ENCODE measurements around the gene KDF1. TPM values are rescaled to one million over a fixed set of nuclear protein-coding genes. Genes with fewer than 3 reads are reported as not detected.
A peak's percentile ranks its signal among the peaks of the same experiment; 100 is the strongest.

Gene KDF1
- total and polyA plus RNA-seq, 2 of the 13 experiments (the other 11 are each of a cell fraction or from before 2014, with no cell fraction given): 1.9 to 4.9 TPM

GRCh38 chr1:26915204-26915842 lies 44.9 kb downstream of the KDF1 start (continued):
- TF ChIP-seq JARID2 (CRISPR knock-in tag; IDR thresholded peaks at IDR 0.05; ENCODE audit: insufficient replicate concordance): no peak
- TF ChIP-seq ZNF354B (CRISPR knock-in tag; IDR thresholded peaks at IDR 0.05): no peak
- 0 out of 2 replicates have a peak, but pooled peaks have one; percentile 21 for TF ChIP-seq ZFP91 (CRISPR knock-in tag; IDR thresholded peaks at IDR 0.05; ENCODE audit: borderline replicate concordance)
- TF ChIP-seq MAFF (IDR thresholded peaks at IDR 0.05; ENCODE audit: low read depth, low read length): no peak
- TF ChIP-seq ZFX (CRISPR knock-in tag; IDR thresholded peaks at IDR 0.05; ENCODE audit: low read depth): peak; percentile 40; the same call in 1 of the 2 replicates
- TF ChIP-seq ZC3H4 (CRISPR knock-in tag; IDR thresholded peaks at IDR 0.05; ENCODE audit: borderline replicate concordance): no peak
- TF ChIP-seq ZGPAT (CRISPR knock-in tag; IDR thresholded peaks at IDR 0.05): peak; percentile 42; the same call in 1 of the 2 replicates
- TF ChIP-seq HBP1 (CRISPR knock-in tag; IDR thresholded peaks at IDR 0.05; ENCODE audit: low read depth): no peak
- peak; percentile 72 for TF ChIP-seq ARID5B (CRISPR knock-in tag; IDR thresholded peaks at IDR 0.05)
- TF ChIP-seq GLMP (CRISPR knock-in tag; IDR thresholded peaks at IDR 0.05; ENCODE audit: borderline replicate concordance): no peak
- TF ChIP-seq GABPB1 (CRISPR knock-in tag; IDR thresholded peaks at IDR 0.05): 0 out of 2 replicates have a peak, but pooled peaks have one; percentile 26
- TF ChIP-seq PLRG1 (conservative IDR thresholded peaks at IDR 0.05): no peak
- peak; percentile 63 for TF ChIP-seq SP4 (CRISPR knock-in tag; IDR thresholded peaks at IDR 0.05)
- TF ChIP-seq MTF1 (CRISPR knock-in tag; IDR thresholded peaks at IDR 0.05): no peak
- TF ChIP-seq GMEB2 (CRISPR knock-in tag; IDR thresholded peaks at IDR 0.05; ENCODE audit: low read depth): no peak
- no peak for TF ChIP-seq ZNF468 (CRISPR knock-in tag; IDR thresholded peaks at IDR 0.05)
- 0 out of 2 replicates have a peak, but pooled peaks have one; percentile 43 for TF ChIP-seq MEF2D (CRISPR knock-in tag; IDR thresholded peaks at IDR 0.05)
- TF ChIP-seq FOXA3 (CRISPR knock-in tag; IDR thresholded peaks at IDR 0.05): peak; percentile 68
